Mesothelial cell of epicardium (in vitro differentiated cells): ENCODE results near the gene ZNF362. TPM values are rescaled to one million over a fixed set of nuclear protein-coding genes. Genes with fewer than 3 reads are reported as not detected.

Experiments
- DNase-seq, 2 experiments: peaks; one replicate each; pipeline ENCODE4 v3.0.0; 2021; ENCODE audit warnings: low spot score in 2 of 2; ENCODE audit not compliant: unreplicated experiment in 2 of 2
- H3K27ac Mint-ChIP-seq: 2 replicates; pipeline ENCODE4 v1.8.0; 2021; ENCODE audit warnings: mixed read lengths
- H3K27me3 Mint-ChIP-seq: 2 replicates; pipeline ENCODE4 v1.8.0; 2021; ENCODE audit warnings: low read depth, mixed read lengths
- H3K36me3 Mint-ChIP-seq: 2 replicates; pipeline ENCODE4 v1.8.0; 2021; ENCODE audit warnings: mixed read lengths
- H3K4me1 Mint-ChIP-seq: 2 replicates; pipeline ENCODE4 v1.8.0; 2021; ENCODE audit warnings: mixed read lengths
- H3K4me3 Mint-ChIP-seq: 2 replicates; pipeline ENCODE4 v1.8.0; 2021; ENCODE audit warnings: mild to moderate bottlenecking, moderate library complexity, mixed read lengths
- H3K9me3 Mint-ChIP-seq: 2 replicates; pipeline ENCODE4 v1.8.0; 2021; ENCODE audit warnings: mixed read lengths
- total RNA-seq: library from RNA; stranded (reverse); gene quantifications from 3 replicates; pipeline ENCODE4 v1.2.1, GENCODE V29; 2021
- TF ChIP-seq, protein P1 (sequence below): fragments of 200-600 bp; sonication (generic); IDR thresholded peaks from one replicate; pipeline ENCODE4 v1.5.0; 2021; ENCODE audit warnings: antibody characterized with exemption; ENCODE audit not compliant: unreplicated experiment

The ZNF362 gene
- total RNA-seq, 1 donor from 2014 or later = 114 TPM

DNA sequence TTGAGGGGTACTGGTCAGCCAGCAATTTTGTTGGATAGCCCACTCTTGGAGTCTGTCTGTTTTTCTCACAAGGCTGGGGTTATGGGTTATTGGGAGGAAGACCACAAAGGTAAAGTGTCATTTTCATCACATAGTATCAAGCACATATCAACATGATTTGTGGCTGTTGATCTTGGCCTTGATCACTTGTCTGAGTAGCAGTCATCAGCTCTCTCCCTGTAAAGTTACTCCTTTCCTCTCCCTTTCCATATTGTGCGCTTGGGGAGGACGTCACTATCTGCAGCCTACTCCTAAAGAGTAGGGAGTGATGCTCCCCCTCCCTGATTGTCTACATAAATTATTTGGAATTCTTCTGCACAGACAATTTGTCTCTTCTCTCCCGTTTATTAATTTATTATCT is 1.8 kb upstream of the ZNF362 start:
- DNase-seq = no peak
- Mint-ChIP-seq H3K27ac (peak overlapping the region; percentile 75), H3K36me3 (no peaks in the 10 kb centered on the region), H3K4me1 (peaks cover 33% of the 10 kb centered on the region), H3K27me3 (no peaks in the 10 kb centered on the region), H3K4me3 (peak overlapping the region; percentile 60), H3K9me3 (no peaks in the 10 kb centered on the region)
- TF ChIP-seq, protein P1, sequence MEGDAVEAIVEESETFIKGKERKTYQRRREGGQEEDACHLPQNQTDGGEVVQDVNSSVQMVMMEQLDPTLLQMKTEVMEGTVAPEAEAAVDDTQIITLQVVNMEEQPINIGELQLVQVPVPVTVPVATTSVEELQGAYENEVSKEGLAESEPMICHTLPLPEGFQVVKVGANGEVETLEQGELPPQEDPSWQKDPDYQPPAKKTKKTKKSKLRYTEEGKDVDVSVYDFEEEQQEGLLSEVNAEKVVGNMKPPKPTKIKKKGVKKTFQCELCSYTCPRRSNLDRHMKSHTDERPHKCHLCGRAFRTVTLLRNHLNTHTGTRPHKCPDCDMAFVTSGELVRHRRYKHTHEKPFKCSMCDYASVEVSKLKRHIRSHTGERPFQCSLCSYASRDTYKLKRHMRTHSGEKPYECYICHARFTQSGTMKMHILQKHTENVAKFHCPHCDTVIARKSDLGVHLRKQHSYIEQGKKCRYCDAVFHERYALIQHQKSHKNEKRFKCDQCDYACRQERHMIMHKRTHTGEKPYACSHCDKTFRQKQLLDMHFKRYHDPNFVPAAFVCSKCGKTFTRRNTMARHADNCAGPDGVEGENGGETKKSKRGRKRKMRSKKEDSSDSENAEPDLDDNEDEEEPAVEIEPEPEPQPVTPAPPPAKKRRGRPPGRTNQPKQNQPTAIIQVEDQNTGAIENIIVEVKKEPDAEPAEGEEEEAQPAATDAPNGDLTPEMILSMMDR = no peak

DNA sequence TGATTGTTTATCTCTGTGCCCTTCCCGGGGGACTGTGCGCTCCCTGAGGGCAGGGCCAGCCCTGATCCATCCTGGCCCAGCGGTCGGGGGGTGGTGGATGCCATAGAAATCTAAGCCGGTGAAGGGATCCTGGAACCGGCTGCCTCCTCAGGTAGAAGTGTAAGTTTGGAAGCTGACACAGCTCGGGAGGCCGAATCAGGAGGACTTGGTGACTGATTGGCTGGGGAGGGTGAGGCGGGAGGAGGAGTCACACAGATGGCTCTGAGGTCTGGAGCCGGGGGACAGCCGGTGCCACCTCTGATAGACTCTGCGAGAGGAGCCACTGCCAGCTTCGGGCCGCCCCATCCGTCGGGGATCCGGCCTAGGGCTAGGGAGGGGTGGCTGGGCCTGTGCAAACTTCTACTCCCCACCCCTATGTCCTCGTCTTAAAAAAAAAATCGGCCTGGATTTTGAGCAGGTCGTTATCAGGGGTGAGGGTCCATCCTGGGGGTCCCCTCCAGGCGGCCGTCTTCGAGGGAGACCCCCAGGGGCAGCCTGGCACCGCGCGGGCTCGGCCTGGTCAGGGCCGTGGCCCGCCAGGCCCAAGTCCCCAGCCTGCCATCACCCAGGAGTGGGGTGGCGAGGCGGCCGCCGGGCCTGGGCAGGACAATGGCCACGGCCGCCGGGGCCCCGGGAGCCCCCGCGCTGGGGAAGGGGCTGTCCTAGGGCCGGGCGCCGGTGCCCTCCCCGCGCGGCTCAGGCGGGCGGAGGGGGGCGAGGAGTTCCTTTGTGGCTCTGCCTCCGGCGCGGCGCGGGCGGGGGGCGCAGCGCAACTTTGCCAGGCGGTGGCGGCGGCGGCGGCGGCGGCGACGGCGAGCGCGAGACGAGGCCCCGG is 708 bp upstream of the ZNF362 start:
- DNase-seq = peak in 1 of 2 experiments; percentile 65
- Mint-ChIP-seq H3K4me3 (peak overlapping the region; percentile 60), H3K27ac (peak overlapping the region; percentile 75), H3K36me3 (no peaks in the 10 kb centered on the region), H3K27me3 (no peaks in the 10 kb centered on the region), H3K9me3 (no peaks in the 10 kb centered on the region), H3K4me1 (peaks cover 41% of the 10 kb centered on the region)
- TF ChIP-seq, protein P1 = no peak

DNA sequence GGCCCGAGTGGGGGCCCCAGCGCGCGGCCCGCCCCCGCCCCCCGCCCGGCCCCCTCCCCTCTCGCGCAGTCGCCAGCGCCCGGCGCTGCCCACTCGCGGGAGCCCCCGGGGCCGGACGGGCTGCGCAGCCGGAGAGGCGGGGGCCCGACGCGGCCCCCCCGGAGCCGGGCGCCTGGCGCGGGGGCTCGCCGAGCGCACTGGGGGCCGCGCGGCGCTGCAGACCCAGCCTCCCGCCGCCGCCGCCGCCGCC is 146 bp upstream of the ZNF362 start:
- no peaks in the 10 kb centered on the region for H3K27me3 Mint-ChIP-seq
- no peaks in the 10 kb centered on the region for H3K36me3 Mint-ChIP-seq
- no peaks in the 10 kb centered on the region for H3K9me3 Mint-ChIP-seq
- DNase-seq = no peak
- TF ChIP-seq, protein P1 = no peak
- H3K4me3 Mint-ChIP-seq = peak overlapping the region; percentile 30
- H3K27ac Mint-ChIP-seq = no peak overlapping the region
- H3K4me1 Mint-ChIP-seq = peaks cover 46% of the 10 kb centered on the region

DNA sequence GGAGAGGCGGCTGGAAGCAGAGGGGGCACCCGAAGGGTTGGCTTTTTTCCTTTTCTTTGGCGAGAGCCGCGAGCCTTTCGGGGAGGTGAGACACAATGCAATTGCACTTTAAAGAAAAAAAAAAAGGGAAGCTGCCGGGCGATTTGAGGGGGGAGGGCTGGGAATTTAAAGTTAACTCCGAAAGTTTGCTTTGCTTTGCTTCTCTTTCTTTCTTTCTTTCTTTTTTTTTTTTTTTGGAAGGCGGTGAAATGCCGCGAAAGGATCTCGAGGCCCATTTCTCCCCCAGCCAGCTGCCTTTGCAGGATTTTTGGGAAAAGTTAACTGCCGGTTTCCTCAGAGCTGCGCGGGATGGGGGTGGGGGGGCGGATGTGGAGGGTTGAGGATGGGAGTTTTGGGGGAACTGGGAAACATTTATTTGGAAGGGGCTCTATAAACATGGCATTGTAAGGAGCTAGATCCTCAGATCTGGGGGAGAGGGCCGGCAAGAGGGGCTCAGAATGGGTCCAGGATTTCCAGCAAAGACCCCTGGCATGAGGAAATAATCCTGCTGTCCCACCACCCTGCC is 997 bp downstream of the ZNF362 start:
- H3K9me3 Mint-ChIP-seq = no peaks in the 10 kb centered on the region
- H3K4me3 Mint-ChIP-seq = peak overlapping the region; percentile 99
- H3K36me3 Mint-ChIP-seq = peaks cover 6% of the 10 kb centered on the region
- peaks cover 55% of the 10 kb centered on the region for H3K4me1 Mint-ChIP-seq
- TF ChIP-seq, protein P1 = no peak
- H3K27ac Mint-ChIP-seq = peak overlapping the region; percentile 99
- no peaks in the 10 kb centered on the region for H3K27me3 Mint-ChIP-seq
- no peak for DNase-seq

DNA sequence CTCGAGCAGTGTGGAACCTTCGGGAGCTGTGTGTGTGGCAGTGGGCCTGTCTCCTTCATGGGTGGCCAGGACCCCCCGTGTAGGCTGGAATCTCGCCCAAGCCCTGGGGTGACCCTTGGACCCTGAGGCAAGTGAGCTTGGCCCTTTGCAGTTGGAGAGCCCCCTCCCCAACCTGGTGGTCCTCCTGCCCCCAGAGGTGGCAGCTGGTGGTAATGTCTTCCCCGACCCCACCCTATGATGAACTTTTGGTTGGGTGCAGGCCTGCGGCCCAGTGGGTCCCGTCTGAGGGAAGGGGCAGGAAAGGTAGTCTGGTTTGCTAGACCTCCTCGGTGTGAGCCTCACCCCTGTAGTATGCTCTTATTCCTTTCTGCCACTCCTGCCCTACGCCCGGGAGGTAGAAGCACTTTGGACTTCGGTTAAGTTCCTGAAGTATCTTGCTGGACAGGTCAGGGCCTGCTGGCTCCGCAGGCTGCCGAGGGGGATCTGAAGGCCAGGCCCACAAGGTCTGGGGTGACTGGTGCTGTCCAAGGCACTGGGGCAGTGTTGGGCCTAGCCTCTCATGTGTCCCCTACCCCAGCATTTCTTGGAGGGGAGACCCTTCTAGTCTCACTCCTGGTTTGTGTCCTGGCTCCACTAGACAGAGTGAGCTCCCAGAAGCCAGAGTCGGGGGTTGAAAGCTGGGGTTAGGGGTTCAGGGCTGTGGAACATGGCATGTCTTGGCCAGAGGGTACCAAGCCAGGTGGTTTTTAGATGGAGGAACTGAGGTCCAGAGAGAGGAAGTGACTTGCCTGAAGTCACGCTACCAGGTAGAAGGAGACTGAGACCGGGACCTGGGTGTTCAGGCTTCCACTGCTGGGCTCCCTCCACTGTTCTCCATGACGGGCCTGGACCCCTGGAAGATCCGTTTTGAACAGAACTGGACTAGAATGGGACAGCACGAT is 1.8 kb downstream of the ZNF362 start:
- H3K9me3 Mint-ChIP-seq = no peaks in the 10 kb centered on the region
- H3K4me3 Mint-ChIP-seq = peak overlapping the region; percentile 99
- H3K4me1 Mint-ChIP-seq = peaks cover 55% of the 10 kb centered on the region
- H3K27ac Mint-ChIP-seq = peak overlapping the region; percentile 99
- no peak for DNase-seq
- H3K27me3 Mint-ChIP-seq = no peaks in the 10 kb centered on the region
- TF ChIP-seq, protein P1 = no peak
- H3K36me3 Mint-ChIP-seq = peaks cover 12% of the 10 kb centered on the region
